H1 (cell line): Measurements from ENCODE around the gene TP53I13. TPM values are rescaled to one million over a fixed set of nuclear protein-coding genes. Genes with fewer than 3 reads are reported as not detected.

Source experiments
- BRCA1 ChIP-seq: IDR thresholded peaks from 2 replicates; pipeline ENCODE4 v1.6.1; 2012; ENCODE audit warnings: low read depth, low read length, improper control_type of control experiment
- CBX8 ChIP-seq: fragments of 300-800, 300-1000 bp; sonication (generic); IDR thresholded peaks from 2 replicates; pipeline ENCODE4 v1.7.1; 2016; ENCODE audit warnings: low read depth, low read length, borderline replicate concordance
- CHD2 ChIP-seq: IDR thresholded peaks from 2 replicates; pipeline ENCODE4 v1.6.1; 2012; ENCODE audit warnings: low read length, improper control_type of control experiment
- CHD7 ChIP-seq: fragments of 300-600 bp; sonication (generic); IDR thresholded peaks from 2 replicates; pipeline ENCODE4 v1.7.1; 2012; ENCODE audit warnings: low read length, moderate library complexity, mild to moderate bottlenecking, inconsistent platforms; ENCODE audit not compliant: insufficient replicate concordance
- CREB1 ChIP-seq: IDR thresholded peaks from 2 replicates; pipeline ENCODE4 v1.6.1; 2012; ENCODE audit warnings: inconsistent platforms
- GTF2F1 ChIP-seq: IDR thresholded peaks from 2 replicates; pipeline ENCODE4 v1.6.1; 2012; ENCODE audit warnings: low read depth, low read length, improper control_type of control experiment, borderline replicate concordance
- SAP30 ChIP-seq: fragments of 300-600 bp; sonication (generic); IDR thresholded peaks from 2 replicates; pipeline ENCODE4 v1.7.1; 2012; ENCODE audit warnings: low read length, moderate library complexity, mild to moderate bottlenecking, inconsistent platforms; ENCODE audit not compliant: insufficient read depth, insufficient replicate concordance
- SRF ChIP-seq: IDR thresholded peaks from 2 replicates; pipeline ENCODE4 v1.6.1; 2011; ENCODE audit warnings: mild to moderate bottlenecking, low read depth, low read length, moderate library complexity
- TAF1 ChIP-seq: IDR thresholded peaks from 2 replicates; pipeline ENCODE4 v1.6.1; 2011; ENCODE audit warnings: mild to moderate bottlenecking, low read depth, low read length
- polyA plus RNA-seq, 7 experiments: library from polyadenylated mRNA; depleted of rRNA in 3 of 7; stranded (reverse) in 5 of 7; unstranded in 2 of 7; fragments of >200 nt in 5 of 7; fragments of 200-250 nt in 2 of 7; gene quantifications; 1 replicate in 5 of 7; 2 replicates in 1 of 7; 4 replicates in 1 of 7; pipeline versions ENCODE4 v1.2.1 to v1.2.3, GENCODE V29; 2011 to 2013; ENCODE audit warnings: missing spikeins in 2 of 7, mixed read lengths in 2 of 7
- total RNA-seq: library from RNA; stranded (reverse); fragmentation: NEBNext Ultra II Directional; extraction: Animal tissue kit (Norgen Biotek cat#: 25700); gene quantifications from 2 replicates; pipeline ENCODE4 v1.2.1, GENCODE V29; 2021

TP53I13 gene
- total and polyA plus RNA-seq, 2 of the 8 experiments (the other 6 are each of a cell fraction or from before 2014, with no cell fraction given) = 22.4 to 35.7 TPM

GRCh38 chr17:29594519-29595090 lies 26.1 kb downstream of the TP53I13 start (continued):
- TF ChIP-seq CHD7 (no peak), SAP30 (no peak), TAF1 (no peak), GTF2F1 (no peak), CBX8 (no peak), SRF (no peak), CHD2 (no peak), CREB1 (no peak), BRCA1 (no peak)
